ACC112 (cell line): ENCODE data around the gene STXBP5.

Source experiments
- H2AFZ ChIP-seq: fragments of 200-600 bp; sonication (generic); one replicate; pipeline ENCODE4 v1.6.0; 2017; ENCODE audit warnings: antibody characterized with exemption, low read length; ENCODE audit not compliant: unreplicated experiment
- H3K27ac ChIP-seq: fragments of 200-600 bp; sonication (generic); 2 replicates; pipeline ENCODE4 v1.5.1; 2014; ENCODE audit warnings: low read depth, mild to moderate bottlenecking, antibody characterized with exemption, low read length, moderate library complexity
- H3K27me3 ChIP-seq: fragments of 200-600 bp; sonication (generic); 2 replicates; pipeline ENCODE4 v1.6.1; 2014; ENCODE audit warnings: mild to moderate bottlenecking, antibody characterized with exemption, low read length, moderate library complexity, mixed read lengths; ENCODE audit not compliant: insufficient read depth
- H3K36me3 ChIP-seq: fragments of 200-600 bp; sonication (generic); 2 replicates; pipeline ENCODE4 v1.6.1; 2016; ENCODE audit warnings: mild to moderate bottlenecking, antibody characterized with exemption, low read length, moderate library complexity, mixed read lengths; ENCODE audit not compliant: insufficient read depth
- H3K4me1 ChIP-seq: fragments of 200-600 bp; sonication (generic); one replicate; pipeline ENCODE4 v1.6.1; 2016; ENCODE audit warnings: low read length, mixed read lengths; ENCODE audit not compliant: insufficient read depth, unreplicated experiment, control insufficient read depth
- H3K4me3 ChIP-seq: fragments of 200-600 bp; sonication (generic); 2 replicates; pipeline ENCODE4 v1.5.1; 2014; ENCODE audit warnings: mild to moderate bottlenecking, low read depth, low read length
- H3K79me2 ChIP-seq: fragments of 200-600 bp; sonication (generic); one replicate; pipeline ENCODE4 v1.6.0; 2016; ENCODE audit warnings: low read length; ENCODE audit not compliant: control insufficient read depth, unreplicated experiment, insufficient read depth

Gene STXBP5

DNA sequence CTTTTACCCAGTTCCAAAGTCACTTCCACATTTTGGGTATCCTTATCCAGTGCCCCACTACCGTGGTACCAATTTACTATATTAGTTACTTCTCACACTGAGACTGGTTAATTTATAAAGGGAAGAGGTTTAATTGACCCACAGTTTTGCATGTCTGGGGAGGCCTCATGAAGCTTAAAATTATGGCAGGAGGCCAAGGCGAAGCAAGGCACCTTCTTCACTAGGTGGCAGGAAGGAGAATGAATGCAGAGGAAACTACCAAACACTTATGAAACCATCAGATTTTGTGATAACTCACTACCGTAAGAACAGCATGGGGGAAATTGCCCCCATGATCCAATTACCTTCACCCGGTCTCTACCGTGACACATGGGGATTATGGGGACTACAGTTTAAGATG lies 197.6 kb downstream of the STXBP5 start:
- H3K27ac ChIP-seq, result no peak overlapping the region
- H3K4me1 ChIP-seq, result no peaks in the 10 kb centered on the region
- H3K79me2 ChIP-seq, result no peaks in the 10 kb centered on the region
- no peak overlapping the region for H2AFZ ChIP-seq
- H3K4me3 ChIP-seq, result no peak overlapping the region
- H3K36me3 ChIP-seq, result no peaks in the 10 kb centered on the region
- no peaks in the 10 kb centered on the region for H3K27me3 ChIP-seq

- Histone ChIP-seq H3K4me1 (no peaks in the 10 kb centered on the region), H3K27me3 (no peaks in the 10 kb centered on the region), H3K79me2 (no peaks in the 10 kb centered on the region), H3K4me3 (no peak overlapping the region), H3K36me3 (no peaks in the 10 kb centered on the region), H3K27ac (no peak overlapping the region), H2AFZ (no peak overlapping the region)
Observed at GRCh38 chr6:147406783-147407182, 202.6 kb downstream of the STXBP5 start.

GRCh38 chr6:147407571-147407970 lies 203.4 kb downstream of the STXBP5 start:
- no peaks in the 10 kb centered on the region for H3K4me1 ChIP-seq
- H3K4me3 ChIP-seq, result no peak overlapping the region
- H3K27me3 ChIP-seq, result no peaks in the 10 kb centered on the region
- no peaks in the 10 kb centered on the region for H3K36me3 ChIP-seq
- no peak overlapping the region for H3K27ac ChIP-seq
- H2AFZ ChIP-seq, result no peak overlapping the region
- no peaks in the 10 kb centered on the region for H3K79me2 ChIP-seq

DNA sequence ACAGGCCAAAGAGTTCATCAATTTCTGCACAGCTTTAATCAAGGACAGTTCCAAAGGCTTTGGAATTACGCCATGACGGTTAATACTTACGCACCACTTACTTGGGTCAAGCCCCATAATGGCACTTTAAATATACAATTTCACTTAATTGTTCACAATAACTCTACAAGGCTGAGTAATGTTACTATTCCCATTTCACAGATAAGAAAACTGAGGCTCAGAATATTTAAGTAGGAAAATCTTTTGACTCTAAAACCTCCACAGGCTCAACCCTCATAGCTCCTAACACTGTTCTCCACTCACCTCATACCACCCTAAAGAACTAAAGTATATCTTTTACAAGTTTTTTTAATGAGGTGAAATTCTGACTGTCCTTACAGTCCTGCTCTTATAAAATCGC lies 212.4 kb downstream of the STXBP5 start:
- Histone ChIP-seq H2AFZ (no peak overlapping the region), H3K79me2 (no peaks in the 10 kb centered on the region), H3K36me3 (no peaks in the 10 kb centered on the region), H3K4me1 (no peaks in the 10 kb centered on the region), H3K27me3 (no peaks in the 10 kb centered on the region; the same call in 1 of the 2 replicates), H3K27ac (no peak overlapping the region), H3K4me3 (no peak overlapping the region)

GRCh38 chr6:147417954-147418353 lies 213.7 kb downstream of the STXBP5 start:
- Histone ChIP-seq H3K27ac (no peak overlapping the region), H3K4me3 (no peak overlapping the region), H3K36me3 (no peaks in the 10 kb centered on the region), H3K4me1 (no peaks in the 10 kb centered on the region), H3K79me2 (no peaks in the 10 kb centered on the region), H3K27me3 (no peaks in the 10 kb centered on the region; the same call in 1 of the 2 replicates), H2AFZ (no peak overlapping the region)

- no peak overlapping the region for H3K27ac ChIP-seq
- no peaks in the 10 kb centered on the region for H3K4me1 ChIP-seq
- no peaks in the 10 kb centered on the region; the same call in 1 of the 2 replicates for H3K27me3 ChIP-seq
- H3K36me3 ChIP-seq, result no peaks in the 10 kb centered on the region
- H3K4me3 ChIP-seq, result no peak overlapping the region
- no peak overlapping the region for H2AFZ ChIP-seq
- no peaks in the 10 kb centered on the region for H3K79me2 ChIP-seq
Observed at GRCh38 chr6:147418523-147418922, 214.3 kb downstream of the STXBP5 start.

DNA sequence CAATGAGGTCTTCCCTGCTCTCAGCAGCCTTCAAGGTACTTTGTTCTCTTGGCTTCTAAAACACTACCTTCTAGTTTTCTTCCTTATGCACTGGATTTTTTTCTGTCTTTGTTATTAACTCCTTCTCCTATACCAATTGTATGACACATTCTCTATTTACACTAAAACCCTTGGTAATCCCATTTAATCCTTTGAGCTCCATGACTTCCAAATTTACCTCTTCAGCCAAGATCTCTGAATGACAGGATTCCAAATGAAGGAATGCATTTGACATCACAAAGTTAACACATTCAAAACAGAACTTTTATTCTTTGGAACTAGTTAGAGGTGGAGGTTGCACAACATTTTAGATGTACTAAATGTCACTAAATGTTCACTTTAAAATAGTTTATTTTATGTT lies 217.7 kb downstream of the STXBP5 start:
- no peaks in the 10 kb centered on the region for H3K79me2 ChIP-seq
- no peaks in the 10 kb centered on the region for H3K36me3 ChIP-seq
- H3K27ac ChIP-seq, result no peak overlapping the region
- no peak overlapping the region for H2AFZ ChIP-seq
- H3K4me3 ChIP-seq, result no peak overlapping the region
- no peaks in the 10 kb centered on the region for H3K4me1 ChIP-seq
- no peaks in the 10 kb centered on the region; the same call in 1 of the 2 replicates for H3K27me3 ChIP-seq

GRCh38 chr6:147423111-147423510 lies 218.9 kb downstream of the STXBP5 start:
- Histone ChIP-seq H3K27ac (no peak overlapping the region), H3K27me3 (no peaks in the 10 kb centered on the region; the same call in 1 of the 2 replicates), H3K79me2 (no peaks in the 10 kb centered on the region), H3K4me3 (no peak overlapping the region), H2AFZ (no peak overlapping the region), H3K36me3 (no peaks in the 10 kb centered on the region), H3K4me1 (no peaks in the 10 kb centered on the region)

- Histone ChIP-seq H3K27me3 (peaks cover 13% of the 10 kb centered on the region; the same call in 1 of the 2 replicates), H2AFZ (no peak overlapping the region)
Observed at GRCh38 chr6:147429794-147430193, 225.6 kb downstream of the STXBP5 start.

DNA sequence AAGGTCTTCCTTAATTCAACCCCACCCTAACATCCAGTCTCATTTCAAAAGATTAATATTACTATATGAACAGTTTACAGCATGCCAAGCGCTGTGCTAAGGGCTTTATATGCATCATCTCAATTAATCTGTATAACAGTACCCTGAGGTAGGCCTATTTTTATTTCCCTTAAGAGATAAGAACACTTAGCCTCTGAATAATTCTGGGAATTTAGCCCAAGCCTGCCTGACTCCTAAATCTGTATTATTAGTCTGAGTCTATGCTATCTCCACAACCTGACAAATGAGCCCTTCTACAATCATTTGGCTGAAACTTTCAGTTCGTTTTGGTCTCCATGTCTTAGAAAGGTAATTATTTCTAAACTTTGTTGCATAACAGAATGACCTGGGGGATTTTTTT lies 226.6 kb downstream of the STXBP5 start:
- no peak overlapping the region for H3K27ac ChIP-seq
- H3K36me3 ChIP-seq, result no peaks in the 10 kb centered on the region
- no peaks in the 10 kb centered on the region for H3K79me2 ChIP-seq
- no peaks in the 10 kb centered on the region for H3K4me1 ChIP-seq
- H3K27me3 ChIP-seq, result peaks cover 23% of the 10 kb centered on the region
- H2AFZ ChIP-seq, result no peak overlapping the region
- no peak overlapping the region for H3K4me3 ChIP-seq

More at GRCh38 chr6:147429794-147430193, 225.6 kb downstream of the STXBP5 start:
- no peaks in the 10 kb centered on the region for H3K79me2 ChIP-seq
- H3K36me3 ChIP-seq, result no peaks in the 10 kb centered on the region
- H3K4me1 ChIP-seq, result no peaks in the 10 kb centered on the region
- no peak overlapping the region for H3K4me3 ChIP-seq
- no peak overlapping the region for H3K27ac ChIP-seq

- Histone ChIP-seq H3K27me3 (peaks cover 28% of the 10 kb centered on the region), H3K36me3 (no peaks in the 10 kb centered on the region)
Observed at GRCh38 chr6:147434076-147434475, 229.9 kb downstream of the STXBP5 start.

More at GRCh38 chr6:147434076-147434475, 229.9 kb downstream of the STXBP5 start:
- Histone ChIP-seq H3K27ac (no peak overlapping the region), H3K79me2 (no peaks in the 10 kb centered on the region), H2AFZ (no peak overlapping the region), H3K4me1 (no peaks in the 10 kb centered on the region), H3K4me3 (no peak overlapping the region)
